ENCODE measurements around the gene ETFA.

ETFA gene

GRCh38 chr15:76168237-76168984, 142.9 kb downstream of the ETFA start:
- no peak for DNase-seq

GRCh38 chr15:76165951-76166350, 145.3 kb downstream of the ETFA start:
- DNase-seq, result no peak

All from NCI-H446 treated with DMSO at 0.1 percent for 48 hours (cell line).